Tibial nerve (tissue), 4 donors: Measurements from ENCODE around the gene NELFA. TPM values are rescaled to one million over a fixed set of nuclear protein-coding genes. Genes with fewer than 3 reads are reported as not detected.

ENCODE experiments used
- DNase-seq, 2 donors: peaks; one replicate each; pipeline ENCODE4 v3.0.0-alpha.2; 2019; ENCODE audit warnings: low spot score in 2 of 2
- H3K27ac ChIP-seq, 4 donors: fragments of 200-600 bp; sonication (generic) in 3 of 4; one replicate each; pipeline ENCODE4 v1.5.1; 2017 to 2019; ENCODE audit warnings: mild to moderate bottlenecking in 1 of 4
- H3K27me3 ChIP-seq, 2 donors: fragments of 200-600 bp; sonication (generic) in 1 of 2; one replicate each; pipeline versions ENCODE4 v1.5.1 to v1.6.0; 2017 to 2019
- H3K36me3 ChIP-seq, 3 donors: fragments of 200-600 bp; sonication (generic); one replicate each; pipeline ENCODE4 v1.5.1; 2018 to 2019
- H3K4me1 ChIP-seq, 4 donors: fragments of 200-600 bp; sonication (generic) in 3 of 4; one replicate each; pipeline ENCODE4 v1.5.1; 2017 to 2019
- H3K4me3 ChIP-seq, 4 donors: fragments of 200-600 bp; sonication (generic) in 3 of 4; one replicate each; pipeline ENCODE4 v1.5.1; 2017 to 2019; ENCODE audit warnings: mild to moderate bottlenecking in 1 of 4, moderate library complexity in 1 of 4
- H3K9me3 ChIP-seq, 4 donors: fragments of 200-600 bp; sonication (generic) in 3 of 4; one replicate each; pipeline ENCODE4 v1.5.1; 2017 to 2019
- EP300 ChIP-seq, 2 donors: sonication (generic); formaldehyde crosslinking; IDR thresholded peaks; one replicate each; pipeline ENCODE4 v1.6.1; 2017; ENCODE audit warnings: antibody characterized with exemption in 2 of 2, mild to moderate bottlenecking in 1 of 2
- POLR2A ChIP-seq, 2 donors: fragments of 450-650 bp; IDR thresholded peaks; one replicate each; pipeline ENCODE4 v1.6.1; 2017; ENCODE audit warnings: antibody characterized with exemption in 2 of 2, mild to moderate bottlenecking in 2 of 2, moderate library complexity in 2 of 2
- WGBS, 2 donors: methylation state at CpG; one replicate each; pipeline ENCODE4 v1.1.5; 2018; 5-methylcytosine and 5-hydroxymethylcytosine counted together
- total RNA-seq, 4 donors: library from RNA; depleted of rRNA; stranded (reverse); fragments of >200 nt; gene quantifications; one replicate each; pipeline ENCODE4 v1.1.0, GENCODE V29; 2016
- TF ChIP-seq, protein P1 (sequence below), 5 experiments: fragments of 200-600 bp in 3 of 5; fragments of 450-650 bp in 2 of 5; sonication (generic) in 3 of 5; IDR thresholded peaks; one replicate each; pipeline ENCODE4 v1.5.1; 2016 to 2019; ENCODE audit warnings: antibody characterized with exemption in 5 of 5, mild to moderate bottlenecking in 3 of 5, moderate library complexity in 2 of 5

The NELFA gene
- total RNA-seq, 4 donors from 2014 or later = 32.9 to 43.1 (median 37.5) TPM

DNA sequence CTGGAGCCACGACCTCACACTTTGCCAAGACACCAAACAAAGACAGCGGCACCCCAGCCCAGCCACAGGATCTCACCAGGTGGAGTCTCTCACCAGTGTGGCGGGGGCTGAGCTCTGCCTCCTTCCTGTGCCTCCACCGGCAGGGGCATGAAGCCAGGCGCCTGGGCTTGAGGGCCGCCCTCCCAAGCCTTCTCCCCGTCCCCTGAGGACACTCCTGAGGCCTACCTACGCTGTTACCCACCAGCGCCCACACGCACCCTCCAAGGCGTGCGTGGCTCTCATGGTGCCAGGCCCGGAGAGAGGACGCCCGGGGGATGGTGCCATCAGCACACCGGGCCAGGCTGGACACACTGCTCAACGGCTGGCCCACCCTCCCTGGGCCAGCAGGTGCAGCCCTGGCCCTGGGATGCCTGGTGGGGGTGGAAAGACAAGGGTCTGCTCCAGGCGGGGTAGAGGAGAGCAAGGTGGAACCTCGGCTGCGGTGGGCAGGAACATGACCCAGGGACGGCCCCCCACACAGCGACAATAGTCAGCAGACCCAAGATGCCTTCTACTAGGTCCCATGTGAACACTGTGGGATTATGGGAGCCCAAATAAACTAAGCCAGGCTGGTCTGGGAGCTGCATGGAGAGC is 22.1 kb downstream of the NELFA start:
- WGBS, 2 donors = 86 to 91% methylated on average over 17 to 21 of the region's 22 CpGs
- Histone ChIP-seq H3K36me3 (peaks cover 2 to 98% (median 45%) of the 10 kb centered on the region in 3 donors), H3K4me3 (no peak overlapping the region), H3K4me1 (peaks cover 0 to 5% (median 0%) of the 10 kb centered on the region in 4 donors), H3K9me3 (no peaks in the 10 kb centered on the region), H3K27me3 (no peaks in the 10 kb centered on the region), H3K27ac (no peak overlapping the region)
- no peak for TF ChIP-seq POLR2A (IDR thresholded peaks at IDR 0.05)
- TF ChIP-seq, protein P1, sequence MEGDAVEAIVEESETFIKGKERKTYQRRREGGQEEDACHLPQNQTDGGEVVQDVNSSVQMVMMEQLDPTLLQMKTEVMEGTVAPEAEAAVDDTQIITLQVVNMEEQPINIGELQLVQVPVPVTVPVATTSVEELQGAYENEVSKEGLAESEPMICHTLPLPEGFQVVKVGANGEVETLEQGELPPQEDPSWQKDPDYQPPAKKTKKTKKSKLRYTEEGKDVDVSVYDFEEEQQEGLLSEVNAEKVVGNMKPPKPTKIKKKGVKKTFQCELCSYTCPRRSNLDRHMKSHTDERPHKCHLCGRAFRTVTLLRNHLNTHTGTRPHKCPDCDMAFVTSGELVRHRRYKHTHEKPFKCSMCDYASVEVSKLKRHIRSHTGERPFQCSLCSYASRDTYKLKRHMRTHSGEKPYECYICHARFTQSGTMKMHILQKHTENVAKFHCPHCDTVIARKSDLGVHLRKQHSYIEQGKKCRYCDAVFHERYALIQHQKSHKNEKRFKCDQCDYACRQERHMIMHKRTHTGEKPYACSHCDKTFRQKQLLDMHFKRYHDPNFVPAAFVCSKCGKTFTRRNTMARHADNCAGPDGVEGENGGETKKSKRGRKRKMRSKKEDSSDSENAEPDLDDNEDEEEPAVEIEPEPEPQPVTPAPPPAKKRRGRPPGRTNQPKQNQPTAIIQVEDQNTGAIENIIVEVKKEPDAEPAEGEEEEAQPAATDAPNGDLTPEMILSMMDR (IDR thresholded peaks at IDR 0.05) = no peak
- no peak for TF ChIP-seq EP300 (IDR thresholded peaks at IDR 0.05)
- no peak for DNase-seq

DNA sequence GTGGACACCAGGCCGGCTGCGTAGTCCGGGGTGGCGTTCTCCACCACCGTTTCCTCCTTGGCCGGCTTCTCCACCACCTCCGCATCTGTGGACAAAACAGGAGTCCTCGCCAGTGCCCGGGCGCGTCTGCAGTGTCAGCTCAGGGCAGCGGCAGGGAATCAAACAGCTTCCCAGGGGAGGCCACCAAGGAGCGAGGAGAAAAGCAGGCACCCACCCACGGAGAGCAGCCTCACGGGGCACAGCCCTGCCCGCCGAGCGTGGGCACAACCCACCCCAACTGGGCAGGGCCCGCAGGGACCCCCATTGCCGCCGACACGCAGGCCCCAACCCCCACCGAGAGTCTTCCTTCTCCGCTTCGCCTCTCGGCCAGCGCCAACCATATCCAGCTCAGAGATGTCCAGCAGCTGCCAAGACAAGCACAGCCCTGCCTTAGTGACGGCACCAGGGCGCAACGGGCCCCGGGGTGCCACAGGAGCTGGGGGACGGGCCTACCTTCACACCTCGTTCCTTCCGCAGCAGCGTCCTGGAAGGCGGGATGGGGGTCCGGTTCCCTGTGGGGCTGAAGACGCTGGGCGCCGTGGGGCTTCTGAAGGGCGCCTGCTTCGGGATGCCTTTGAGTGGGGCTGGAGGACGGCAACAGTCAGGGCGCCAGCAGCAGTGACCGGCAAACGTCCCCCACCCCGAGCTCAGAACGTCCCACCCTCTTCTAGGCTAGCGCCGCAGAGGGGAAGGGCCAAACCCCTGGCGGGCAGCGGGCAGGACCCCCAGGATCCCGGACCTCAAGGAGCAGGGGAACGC is 22.8 kb downstream of the NELFA start:
- no peak for TF ChIP-seq POLR2A (IDR thresholded peaks at IDR 0.05)
- TF ChIP-seq, protein P1 (IDR thresholded peaks at IDR 0.05) = no peak
- TF ChIP-seq EP300 (IDR thresholded peaks at IDR 0.05) = no peak
- WGBS, 2 donors = 89 to 91% methylated on average over 51 to 54 of the region's 54 CpGs
- Histone ChIP-seq H3K4me3 (no peak overlapping the region), H3K27me3 (no peaks in the 10 kb centered on the region), H3K36me3 (peaks cover 2 to 98% (median 45%) of the 10 kb centered on the region in 3 donors), H3K9me3 (no peaks in the 10 kb centered on the region), H3K4me1 (peaks cover 0 to 5% (median 0%) of the 10 kb centered on the region in 4 donors), H3K27ac (no peak overlapping the region)
- DNase-seq = no peak

DNA sequence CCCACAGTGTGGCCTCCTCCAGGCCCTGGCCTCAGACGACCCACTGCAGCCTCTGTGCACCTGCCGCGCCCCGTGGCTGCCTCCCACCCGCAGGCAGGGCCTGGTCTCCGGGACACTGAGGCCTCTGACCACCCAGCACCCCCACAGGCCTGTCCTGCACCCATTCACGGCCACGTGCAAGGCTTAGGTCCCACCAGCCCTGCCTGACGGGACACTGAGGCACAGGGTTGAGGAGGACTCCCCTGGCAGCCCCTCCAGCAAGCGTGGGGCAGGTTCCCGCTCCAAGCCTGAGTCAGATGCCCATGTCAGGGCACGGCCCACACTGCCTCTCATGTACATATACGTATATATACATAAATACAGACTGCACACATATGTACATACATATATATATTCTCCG is 23.5 kb downstream of the NELFA start:
- 79 to 84% methylated on average over 14 of the region's 14 CpGs for WGBS, 2 donors
- peaks cover 2 to 98% (median 45%) of the 10 kb centered on the region in 3 donors for H3K36me3 ChIP-seq
- TF ChIP-seq, protein P1 (IDR thresholded peaks at IDR 0.05) = no peak
- TF ChIP-seq EP300 (IDR thresholded peaks at IDR 0.05) (no peak), POLR2A (IDR thresholded peaks at IDR 0.05) (no peak)
- DNase-seq = no peak
- H3K4me3 ChIP-seq = no peak overlapping the region
- H3K9me3 ChIP-seq = no peaks in the 10 kb centered on the region
- H3K27ac ChIP-seq = no peak overlapping the region
- H3K27me3 ChIP-seq = no peaks in the 10 kb centered on the region
- peaks cover 0 to 5% (median 0%) of the 10 kb centered on the region in 4 donors for H3K4me1 ChIP-seq

DNA sequence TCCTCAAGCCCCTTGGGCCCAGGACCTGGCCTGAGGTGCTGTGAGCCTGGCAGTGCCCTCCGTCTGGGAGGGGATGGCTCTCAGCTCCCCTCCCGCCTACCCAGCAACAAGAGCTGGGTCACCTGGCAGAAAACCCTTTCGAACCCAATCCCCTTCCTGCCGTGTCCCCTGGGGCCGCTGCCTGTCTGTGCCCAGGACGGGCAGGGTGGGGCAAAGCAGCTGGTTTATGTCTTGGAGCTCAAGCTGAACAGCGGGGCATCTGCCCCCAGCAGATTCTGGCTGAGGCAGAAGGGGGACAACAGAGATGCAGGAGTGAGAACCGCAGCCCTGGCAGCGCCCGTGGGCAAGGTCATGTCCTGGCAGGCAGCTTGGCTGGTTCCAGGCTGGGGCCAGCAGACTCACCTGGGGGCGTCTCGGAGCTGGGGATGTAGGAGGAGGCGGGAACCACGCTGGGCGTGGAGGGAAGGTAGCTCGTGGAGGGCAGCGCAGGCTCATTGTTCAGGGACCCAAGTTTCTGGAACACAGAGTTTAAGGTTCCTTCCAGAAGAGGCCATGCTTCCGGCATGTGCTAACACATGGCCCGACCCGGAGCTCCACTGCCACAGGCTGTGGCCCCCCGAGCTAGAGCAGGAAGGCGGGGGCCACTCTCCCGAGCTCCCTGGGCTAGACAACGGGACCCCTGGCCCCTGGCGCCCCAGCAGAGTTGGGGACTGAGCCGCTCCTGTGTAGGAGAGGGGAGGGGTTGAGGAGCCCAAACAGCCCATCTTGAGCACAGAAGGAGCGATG is 24.2 kb downstream of the NELFA start:
- Histone ChIP-seq H3K36me3 (peaks cover 2 to 98% (median 45%) of the 10 kb centered on the region in 3 donors), H3K4me3 (no peak overlapping the region), H3K4me1 (peaks cover 0 to 5% (median 0%) of the 10 kb centered on the region in 4 donors), H3K9me3 (no peaks in the 10 kb centered on the region), H3K27me3 (no peaks in the 10 kb centered on the region), H3K27ac (no peak overlapping the region)
- TF ChIP-seq, protein P1 (IDR thresholded peaks at IDR 0.05) = no peak
- DNase-seq = no peak
- WGBS, 2 donors = 76 to 83% methylated on average over 15 to 26 of the region's 27 CpGs
